MCF 10A (cell line): ENCODE measurements around the gene CCDC93. TPM values are rescaled to one million over a fixed set of nuclear protein-coding genes. Genes with fewer than 3 reads are reported as not detected.

Experiments
- BruUV-seq: library from RNA; stranded (reverse); fragments of 400-500 nt; replicated peaks from 2 replicates; lab custom pipeline; 2021; lab: Mats Ljungman, UMichigan
- CTCF ChIA-PET: fragments of 300-600 bp; sonication (Branson Sonifier 250); formaldehyde crosslinking; extraction: SDS; loops from one replicate; lab custom pipeline; 2021; ENCODE audit warnings: antibody characterized with exemption, inconsistent platforms; lab: Yijun Ruan, JAX
- POLR2A ChIA-PET: fragments of 300-600, 350-650 bp; sonication (Branson Sonifier 250); formaldehyde crosslinking; extraction: SDS; loops from one replicate; lab custom pipeline; 2020; ENCODE audit warnings: antibody characterized with exemption, inconsistent platforms; lab: Yijun Ruan, JAX
- DNase-seq: peaks from one replicate; pipeline ENCODE4 v3.0.0-alpha.2; 2018; ENCODE audit not compliant: unreplicated experiment
- H3K27ac Mint-ChIP-seq: one replicate; pipeline ENCODE4 v1.8.0; 2022; ENCODE audit warnings: mild to moderate bottlenecking, low read depth, mixed read lengths; ENCODE audit not compliant: unreplicated experiment
- H3K27me3 Mint-ChIP-seq: one replicate; pipeline ENCODE4 v1.8.0; 2022; ENCODE audit warnings: mixed read lengths; ENCODE audit not compliant: insufficient read depth, unreplicated experiment
- H3K36me3 Mint-ChIP-seq: one replicate; pipeline ENCODE4 v1.8.0; 2022; ENCODE audit warnings: mild to moderate bottlenecking, moderate library complexity, mixed read lengths; ENCODE audit not compliant: insufficient read depth, unreplicated experiment
- H3K4me1 Mint-ChIP-seq: one replicate; pipeline ENCODE4 v1.8.0; 2022; ENCODE audit warnings: mixed read lengths; ENCODE audit not compliant: insufficient read depth, unreplicated experiment
- H3K4me3 Mint-ChIP-seq: one replicate; pipeline ENCODE4 v1.8.0; 2022; ENCODE audit warnings: mild to moderate bottlenecking, moderate library complexity, mixed read lengths; ENCODE audit not compliant: unreplicated experiment
- H3K9me3 Mint-ChIP-seq: one replicate; pipeline ENCODE4 v1.8.0; 2022; ENCODE audit warnings: mixed read lengths; ENCODE audit not compliant: unreplicated experiment
- intact Hi-C: fragments of 100-400 bp; cut with micrococcal nuclease; formaldehyde crosslinking; loops from 2 replicates; pipeline ENCODE4 v1.14.1; 2022
- total RNA-seq: library from RNA; stranded (reverse); gene quantifications from 2 replicates; pipeline ENCODE4 v1.2.3, GENCODE V29; 2022
- TF ChIP-seq, protein P1 (sequence below): fragments of 200-600 bp; IDR thresholded peaks from one replicate; pipeline ENCODE4 v1.8.0; 2022; ENCODE audit warnings: antibody characterized with exemption, mild to moderate bottlenecking; ENCODE audit not compliant: unreplicated experiment

Gene CCDC93
- total RNA-seq, 1 experiment from 2014 or later: 37.8 TPM

DNA sequence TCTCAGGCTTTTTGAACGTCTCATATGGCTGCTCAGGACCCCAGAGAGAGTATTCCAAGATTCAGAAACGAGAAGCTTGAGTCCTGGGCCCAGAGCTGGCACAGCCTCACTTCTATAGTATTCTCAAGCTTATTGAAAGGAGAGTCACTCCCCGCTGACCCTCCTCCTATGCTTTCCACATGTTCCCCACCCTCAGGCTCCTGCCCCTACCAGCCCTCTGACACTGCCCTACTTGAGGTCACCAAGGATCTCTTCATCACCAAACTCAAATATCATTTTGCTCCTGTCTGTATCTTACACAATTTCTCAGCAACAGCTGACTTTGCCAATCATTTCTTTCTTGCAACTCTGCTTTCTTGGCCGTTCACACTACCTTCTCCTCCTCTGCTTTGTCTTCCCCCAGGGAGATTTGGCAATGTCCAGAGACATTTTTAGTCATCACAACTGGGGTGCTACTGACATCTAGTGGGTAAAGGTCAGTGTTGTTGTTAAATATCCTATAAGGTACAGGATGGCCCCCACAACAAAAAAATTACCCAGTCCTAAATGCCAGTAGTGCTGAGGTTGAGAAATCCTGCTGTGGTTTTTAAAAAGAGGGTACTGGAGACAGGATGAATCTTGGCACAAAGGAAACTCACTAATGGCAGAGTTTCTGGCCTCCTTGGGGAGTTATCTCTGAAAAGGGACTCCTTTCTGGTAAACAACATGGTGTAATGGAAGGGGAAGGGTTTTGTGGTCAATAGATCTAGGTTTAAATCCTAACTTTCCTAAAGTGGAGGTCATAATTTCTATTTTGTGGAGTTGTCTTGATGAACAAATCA lies 47.5 kb upstream of the CCDC93 start:
- Mint-ChIP-seq H3K27ac (no peak overlapping the region), H3K4me1 (peaks cover 6% of the 10 kb centered on the region), H3K9me3 (no peaks in the 10 kb centered on the region), H3K27me3 (no peaks in the 10 kb centered on the region), H3K36me3 (no peaks in the 10 kb centered on the region), H3K4me3 (no peak overlapping the region)
- ChIA-PET CTCF (interaction anchor here (0.6 to 9.6 kb wide), 30 partner anchors 10 to 1114 kb away, joined by 3 to 164 read pairs (median 4); no protein-coding TSS in a partner anchor), POLR2A (interaction anchor here (1.2 to 1.7 kb wide), 2 partner anchors 14 to 29 kb away, joined by 3 to 8 read pairs; no protein-coding TSS in a partner anchor)
- DNase-seq: peak; percentile 87
- intact Hi-C loops: loop anchor here (1.0 kb wide), 2 partner anchors 14 to 29 kb away; no protein-coding TSS in a partner anchor
- no TSS peak for BruUV-seq
- TF ChIP-seq, protein P1, sequence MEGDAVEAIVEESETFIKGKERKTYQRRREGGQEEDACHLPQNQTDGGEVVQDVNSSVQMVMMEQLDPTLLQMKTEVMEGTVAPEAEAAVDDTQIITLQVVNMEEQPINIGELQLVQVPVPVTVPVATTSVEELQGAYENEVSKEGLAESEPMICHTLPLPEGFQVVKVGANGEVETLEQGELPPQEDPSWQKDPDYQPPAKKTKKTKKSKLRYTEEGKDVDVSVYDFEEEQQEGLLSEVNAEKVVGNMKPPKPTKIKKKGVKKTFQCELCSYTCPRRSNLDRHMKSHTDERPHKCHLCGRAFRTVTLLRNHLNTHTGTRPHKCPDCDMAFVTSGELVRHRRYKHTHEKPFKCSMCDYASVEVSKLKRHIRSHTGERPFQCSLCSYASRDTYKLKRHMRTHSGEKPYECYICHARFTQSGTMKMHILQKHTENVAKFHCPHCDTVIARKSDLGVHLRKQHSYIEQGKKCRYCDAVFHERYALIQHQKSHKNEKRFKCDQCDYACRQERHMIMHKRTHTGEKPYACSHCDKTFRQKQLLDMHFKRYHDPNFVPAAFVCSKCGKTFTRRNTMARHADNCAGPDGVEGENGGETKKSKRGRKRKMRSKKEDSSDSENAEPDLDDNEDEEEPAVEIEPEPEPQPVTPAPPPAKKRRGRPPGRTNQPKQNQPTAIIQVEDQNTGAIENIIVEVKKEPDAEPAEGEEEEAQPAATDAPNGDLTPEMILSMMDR: peak; percentile 33

DNA sequence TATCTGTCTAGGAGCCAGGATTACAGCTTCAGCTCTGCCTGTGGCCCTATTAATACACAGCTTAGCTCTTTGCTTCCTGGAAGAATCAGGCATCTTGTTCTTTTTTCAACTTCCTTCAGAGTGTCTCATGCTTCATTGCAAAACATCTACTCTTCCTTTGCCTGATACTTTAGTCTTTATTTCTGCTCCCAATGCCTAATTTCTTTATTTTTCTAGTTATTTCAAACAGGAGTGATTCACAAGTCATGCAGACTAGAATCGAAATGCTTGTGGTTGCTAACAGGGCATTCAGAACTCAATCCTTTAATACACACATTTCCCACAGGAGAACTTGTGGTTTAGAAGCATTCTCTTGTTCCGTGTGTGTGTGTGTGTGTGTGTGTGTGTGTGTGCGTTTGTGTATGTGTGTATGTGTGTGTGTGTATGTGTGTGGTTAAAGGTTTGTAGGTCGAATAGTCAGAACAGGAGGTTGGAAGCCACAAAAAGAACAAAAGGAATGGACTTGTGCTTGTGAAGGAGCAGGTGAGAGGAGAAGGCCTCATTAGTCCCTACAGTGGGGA lies 46.1 kb upstream of the CCDC93 start:
- TF ChIP-seq, protein P1: no peak
- intact Hi-C loops: no loop called here
- H3K4me3 Mint-ChIP-seq: no peak overlapping the region
- H3K36me3 Mint-ChIP-seq: no peaks in the 10 kb centered on the region
- no peaks in the 10 kb centered on the region for H3K9me3 Mint-ChIP-seq
- no TSS peak for BruUV-seq
- no peaks in the 10 kb centered on the region for H3K27me3 Mint-ChIP-seq
- H3K27ac Mint-ChIP-seq: no peak overlapping the region
- no peak for DNase-seq
- ChIA-PET POLR2A (interaction anchor here (0.6 to 1.2 kb wide), 2 partner anchors 13 to 1196 kb away, joined by 3 to 8 read pairs; no protein-coding TSS in a partner anchor), CTCF (interaction anchor here (0.8 to 9.6 kb wide), 8 partner anchors 8 to 161 kb away, joined by 3 to 164 read pairs (median 14); no protein-coding TSS in a partner anchor)
- H3K4me1 Mint-ChIP-seq: peaks cover 6% of the 10 kb centered on the region

DNA sequence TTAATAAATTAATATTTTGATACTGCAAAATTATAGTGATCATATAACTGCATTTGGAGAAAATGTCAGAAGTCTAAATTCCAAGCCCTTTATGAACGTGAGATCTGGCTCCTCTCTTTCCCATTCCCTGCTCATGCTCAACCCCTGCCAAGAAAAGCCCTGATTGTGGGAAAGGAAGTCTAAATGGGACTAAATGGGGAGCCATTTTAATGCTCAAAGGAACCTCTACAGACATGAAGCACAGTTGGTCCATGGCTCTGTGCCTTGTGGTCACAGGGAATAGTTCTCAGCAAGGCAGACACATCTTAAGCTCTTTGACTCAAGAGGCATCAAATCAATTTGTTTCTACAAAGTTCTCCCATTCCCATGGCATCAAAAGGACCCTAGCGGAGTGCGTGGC lies 45.1 kb upstream of the CCDC93 start:
- H3K27me3 Mint-ChIP-seq: no peaks in the 10 kb centered on the region
- no peaks in the 10 kb centered on the region for H3K36me3 Mint-ChIP-seq
- intact Hi-C loops: no loop called here
- BruUV-seq: no TSS peak
- POLR2A ChIA-PET: interaction anchor here (0.6 kb wide), 1 partner anchor 44 kb away, joined by 3 read pairs; no protein-coding TSS in a partner anchor
- DNase-seq: no peak
- CTCF ChIA-PET: interaction anchor here (0.7 to 9.6 kb wide), 6 partner anchors 16 to 797 kb away, joined by 3 to 164 read pairs (median 4); no protein-coding TSS in a partner anchor
- H3K4me1 Mint-ChIP-seq: peaks cover 6% of the 10 kb centered on the region
- TF ChIP-seq, protein P1: no peak
- H3K9me3 Mint-ChIP-seq: no peaks in the 10 kb centered on the region
- H3K4me3 Mint-ChIP-seq: no peak overlapping the region
- H3K27ac Mint-ChIP-seq: no peak overlapping the region

DNA sequence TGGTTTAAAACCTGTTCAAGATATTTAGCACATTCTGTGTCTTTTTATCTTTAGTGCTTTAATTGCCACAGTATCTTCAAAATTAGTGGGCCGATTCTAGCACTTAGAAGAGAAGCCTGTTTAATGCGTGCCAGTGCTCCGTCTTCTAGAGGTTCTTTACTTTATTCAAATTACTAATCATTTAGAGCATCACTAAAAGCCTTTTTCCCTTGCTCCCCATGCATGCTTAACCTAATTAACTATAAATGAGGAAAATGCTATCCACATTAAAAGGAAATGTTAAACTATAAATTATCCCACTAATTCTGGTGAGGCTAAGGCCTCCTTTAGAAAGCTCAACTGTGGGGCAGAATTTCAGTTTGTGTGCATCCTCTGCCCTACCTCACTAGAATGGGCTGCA lies 42.9 kb upstream of the CCDC93 start:
- no TSS peak for BruUV-seq
- Mint-ChIP-seq H3K27me3 (peaks cover 11% of the 10 kb centered on the region), H3K27ac (no peak overlapping the region), H3K36me3 (no peaks in the 10 kb centered on the region), H3K4me3 (no peak overlapping the region), H3K9me3 (no peaks in the 10 kb centered on the region), H3K4me1 (peaks cover 6% of the 10 kb centered on the region)
- POLR2A ChIA-PET: no interaction called here
- intact Hi-C loops: no loop called here
- CTCF ChIA-PET: interaction anchor here (0.5 to 9.6 kb wide), 4 partner anchors 14 to 745 kb away, joined by 3 to 164 read pairs (median 3); no protein-coding TSS in a partner anchor
- no peak for DNase-seq
- TF ChIP-seq, protein P1: no peak
